HepG2 (cell line): Measurements from ENCODE around the gene TTC6. TPM values are rescaled to one million over a fixed set of nuclear protein-coding genes. Genes with fewer than 3 reads are reported as not detected.

ENCODE experiments used
- AGO1 ChIP-seq: fragments of 200-400 bp; formaldehyde crosslinking; IDR thresholded peaks from 2 replicates; pipeline ENCODE4 v1.6.1; 2017; ENCODE audit warnings: mild to moderate bottlenecking, low read depth, low read length, moderate library complexity; ENCODE audit not compliant: poor library complexity, severe bottlenecking
- CBX2 ChIP-seq, 2 experiments: fragments of 200-600 bp in 1 of 2; sonication (generic); formaldehyde crosslinking in 1 of 2; IDR thresholded peaks; 2 replicates each; pipeline versions ENCODE4 v1.7.0 to v1.8.1; 2018 to 2022; ENCODE audit warnings: low read depth in 2 of 2, low read length in 1 of 2, mild to moderate bottlenecking in 1 of 2, missing genetic modification reagents in 1 of 2
- CCDC6 ChIP-seq: sonication (generic); formaldehyde crosslinking; IDR thresholded peaks from 2 replicates; pipeline ENCODE4 v1.8.1; 2022; ENCODE audit warnings: mild to moderate bottlenecking, missing genetic modification reagents, moderate library complexity
- HMG20A ChIP-seq: IDR thresholded peaks from 2 replicates; pipeline ENCODE4 v1.6.1; 2016; ENCODE audit warnings: borderline replicate concordance
- MNT ChIP-seq: fragments of 450-650 bp; IDR thresholded peaks from 2 replicates; pipeline ENCODE4 v1.6.1; 2016
- MTERF4 ChIP-seq: sonication (generic); formaldehyde crosslinking; IDR thresholded peaks from 2 replicates; pipeline ENCODE4 v1.8.0; 2023; ENCODE audit warnings: mild to moderate bottlenecking, missing genetic modification reagents
- MXD1 ChIP-seq: sonication (generic); formaldehyde crosslinking; IDR thresholded peaks from 2 replicates; pipeline ENCODE4 v1.4.0; 2020; ENCODE audit warnings: mild to moderate bottlenecking, missing genetic modification reagents
- NCOA2 ChIP-seq: sonication (generic); formaldehyde crosslinking; IDR thresholded peaks from 2 replicates; pipeline ENCODE4 v1.8.0; 2022; ENCODE audit warnings: inconsistent platforms
- PATZ1 ChIP-seq: sonication (generic); formaldehyde crosslinking; IDR thresholded peaks from 2 replicates; pipeline ENCODE4 v1.4.0; 2020; ENCODE audit warnings: missing genetic modification reagents
- RFX5 ChIP-seq: IDR thresholded peaks from 2 replicates; pipeline ENCODE4 v1.6.1; 2011; ENCODE audit warnings: low read depth, low read length, improper control_type of control experiment
- RNF219 ChIP-seq: sonication (generic); formaldehyde crosslinking; IDR thresholded peaks from 2 replicates; pipeline ENCODE4 v1.5.0; 2020; ENCODE audit warnings: mild to moderate bottlenecking, missing genetic modification reagents
- USF2 ChIP-seq, 2 experiments: sonication (generic) in 1 of 2; formaldehyde crosslinking in 1 of 2; IDR thresholded peaks; 2 replicates each; pipeline versions ENCODE4 v1.5.1 to v1.6.1; 2011 to 2020; ENCODE audit warnings: borderline replicate concordance in 1 of 2, low read depth in 1 of 2, low read length in 1 of 2, mild to moderate bottlenecking in 1 of 2, missing genetic modification reagents in 1 of 2, moderate library complexity in 1 of 2
- ZFP36L1 ChIP-seq: sonication (generic); formaldehyde crosslinking; IDR thresholded peaks from 2 replicates; pipeline ENCODE4 v1.8.0; 2022; ENCODE audit warnings: mild to moderate bottlenecking, missing genetic modification reagents, moderate library complexity
- ZNF124 ChIP-seq: sonication (generic); formaldehyde crosslinking; IDR thresholded peaks from 2 replicates; pipeline ENCODE4 v1.4.0; 2020; ENCODE audit warnings: missing genetic modification reagents
- ZNF296 ChIP-seq: sonication (generic); formaldehyde crosslinking; conservative IDR thresholded peaks from 2 replicates; pipeline ENCODE4 v1.5.0; 2020; ENCODE audit warnings: mild to moderate bottlenecking, missing genetic modification reagents
- ZNF75D ChIP-seq: sonication (generic); formaldehyde crosslinking; IDR thresholded peaks from 2 replicates; pipeline ENCODE4 v1.8.1; 2023; ENCODE audit warnings: missing genetic modification reagents, mild to moderate bottlenecking, borderline replicate concordance
- ZNF773 ChIP-seq: sonication (generic); formaldehyde crosslinking; IDR thresholded peaks from 2 replicates; pipeline ENCODE4 v1.4.0; 2020; ENCODE audit warnings: missing genetic modification reagents, borderline replicate concordance
- polyA plus RNA-seq, 8 experiments: library from polyadenylated mRNA; depleted of rRNA in 3 of 8; stranded (reverse) in 7 of 8; unstranded in 1 of 8; fragments of >200 nt; fragmentation: Illumina TruSeq in 4 of 8; extraction: Trizol in 4 of 8; gene quantifications; 2 replicates each; pipeline versions ENCODE4 v1.2.1 to v1.2.3, GENCODE V29; 2011 to 2016; ENCODE audit warnings: low read depth in 4 of 8, missing spikeins in 1 of 8, mixed read lengths in 1 of 8; ENCODE audit not compliant: insufficient read depth in 1 of 8
- total RNA-seq, 5 experiments: library from RNA; depleted of rRNA; stranded (reverse); fragments of >200 nt; fragmentation: Illumina TruSeq; extraction: Trizol; gene quantifications; 2 replicates each; pipeline ENCODE4 v1.2.3, GENCODE V29; 2016; ENCODE audit warnings: low read depth in 1 of 5

TTC6 gene
- total and polyA plus RNA-seq, 2 of the 13 experiments (the other 11 are each of a cell fraction or from before 2014, with no cell fraction given), result 9.3 to 27.4 TPM

- peak; percentile 97 for TF ChIP-seq PATZ1 (CRISPR knock-in tag)
- TF ChIP-seq AGO1, result peak; percentile 24
- no peak for TF ChIP-seq CBX2 (IDR thresholded peaks at IDR 0.05; ENCODE audit: low read depth, low read length)
- TF ChIP-seq CBX2 (CRISPR knock-in tag; IDR thresholded peaks at IDR 0.05; ENCODE audit: low read depth), result no peak
- TF ChIP-seq ZNF296, result no peak
- no peak for TF ChIP-seq USF2 (IDR thresholded peaks at IDR 0.05; ENCODE audit: low read depth, low read length)
- no peak; the same call in 1 of the 2 replicates for TF ChIP-seq USF2 (CRISPR knock-in tag; IDR thresholded peaks at IDR 0.05; ENCODE audit: borderline replicate concordance)
- peak; percentile 93; the same call in 1 of the 2 replicates for TF ChIP-seq CCDC6 (CRISPR knock-in tag)
- TF ChIP-seq MTERF4 (CRISPR knock-in tag), result peak; percentile 93
- no peak for TF ChIP-seq HMG20A (CRISPR knock-in tag)
- TF ChIP-seq RFX5, result no peak
- TF ChIP-seq ZNF773 (CRISPR knock-in tag), result no peak; the same call in 1 of the 2 replicates
- no peak for TF ChIP-seq ZFP36L1 (CRISPR knock-in tag)
- TF ChIP-seq MXD1 (CRISPR knock-in tag), result no peak
- no peak for TF ChIP-seq ZNF75D
- TF ChIP-seq ZNF124 (CRISPR knock-in tag), result peak; percentile 77; the same call in 1 of the 2 replicates
- TF ChIP-seq MNT, result no peak
- no peak; the same call in 1 of the 2 replicates for TF ChIP-seq NCOA2 (CRISPR knock-in tag)
- TF ChIP-seq RNF219 (CRISPR knock-in tag), result no peak
Measured at GRCh38 chr14:37594971-37595808, at the start of gene TTC6, which contains the start of gene FOXA1 (continued).
